NOMO-1 treated with DMSO at 0.1 percent for 48 hours (cell line): ENCODE data around the gene AARSD1.
A peak's percentile ranks its signal among the peaks of the same experiment; 100 is the strongest.
"Not testable (repeated sequence)": the region's sequence is repeated elsewhere in the genome, so short reads cannot be mapped to it uniquely, and the experiment has no call there.

ENCODE experiments used
- DNase-seq: peaks from one replicate; lab custom pipeline; 2025; ENCODE audit not compliant: unreplicated experiment; lab: John Stamatoyannopoulos, UW

Gene AARSD1

GRCh38 chr17:42964161-42964932 is at the start of gene AARSD1:
TSS of gene AARSD1 (minus strand) at chr17:42964454. CDS start at chr17:42964440, 14 bp downstream.
- DNase-seq = peak; percentile 91

- no peak for DNase-seq
Measured at GRCh38 chr17:43013296-43013695, 49.0 kb upstream of the AARSD1 start.

- DNase-seq = no peak
Measured at GRCh38 chr17:43011728-43012472, 47.6 kb upstream of the AARSD1 start.

GRCh38 chr17:43010667-43011308 is 46.5 kb upstream of the AARSD1 start:
- no peak for DNase-seq

GRCh38 chr17:43006639-43007551 is 42.6 kb upstream of the AARSD1 start, which contains the start of gene IFI35:
TSS of gene IFI35 (plus strand) at chr17:43006784. CDS start at chr17:43006948, 164 bp downstream.
- DNase-seq = peak; percentile 82

- DNase-seq = no peak
Measured at GRCh38 chr17:43003542-43004172, 39.4 kb upstream of the AARSD1 start.

GRCh38 chr17:43000894-43001293 is 36.6 kb upstream of the AARSD1 start:
- not testable (repeated sequence) for DNase-seq

- no peak for DNase-seq
Measured at GRCh38 chr17:42999003-42999525, 34.8 kb upstream of the AARSD1 start.

GRCh38 chr17:42997984-42998938 is 34.0 kb upstream of the AARSD1 start, which contains the start of gene RPL27:
TSS of gene RPL27 (plus strand) at chr17:42998419. CDS start at chr17:42998751, 332 bp downstream.
- peak; percentile 99 for DNase-seq

- peak; percentile 31 for DNase-seq
Measured at GRCh38 chr17:42997390-42997983, 33.2 kb upstream of the AARSD1 start.

- not testable (repeated sequence) for DNase-seq
Measured at GRCh38 chr17:42993913-42994312, 29.7 kb upstream of the AARSD1 start.

GRCh38 chr17:42992872-42993271 is 28.6 kb upstream of the AARSD1 start:
- DNase-seq = no peak

- no peak for DNase-seq
Measured at GRCh38 chr17:42991471-42991870, 27.2 kb upstream of the AARSD1 start.

GRCh38 chr17:42989726-42990652 is 25.7 kb upstream of the AARSD1 start:
- DNase-seq = no peak

GRCh38 chr17:42989141-42989540 is 24.9 kb upstream of the AARSD1 start:
- DNase-seq = no peak

- DNase-seq = peak; percentile 95
Measured at GRCh38 chr17:42985225-42985624, 21.0 kb upstream of the AARSD1 start.

- DNase-seq = no peak
Measured at GRCh38 chr17:42982266-42982665, 18.0 kb upstream of the AARSD1 start.
